Smooth muscle cell (in vitro differentiated cells): Measurements from ENCODE around the gene SLC24A3. TPM values are rescaled to one million over a fixed set of nuclear protein-coding genes. Genes with fewer than 3 reads are reported as not detected.

ENCODE experiments used
- DNase-seq: peaks from one replicate; lab custom pipeline; 2025; ENCODE audit not compliant: unreplicated experiment; lab: John Stamatoyannopoulos, UW
- H2AFZ ChIP-seq: fragments of 200-600 bp; sonication (generic); 2 replicates; pipeline ENCODE4 v1.6.0; 2016; ENCODE audit warnings: antibody characterized with exemption, low read depth, mild to moderate bottlenecking
- H3F3A ChIP-seq: fragments of 200-600 bp; sonication (generic); 2 replicates; pipeline ENCODE4 v1.6.0; 2017; ENCODE audit warnings: antibody characterized with exemption, low read depth
- H3K27ac ChIP-seq: fragments of 200-600 bp; sonication (generic); 2 replicates; pipeline ENCODE4 v1.5.1; 2016; ENCODE audit warnings: low read depth, mild to moderate bottlenecking
- H3K27me3 ChIP-seq: fragments of 200-600 bp; sonication (generic); 2 replicates; pipeline ENCODE4 v1.6.1; 2016; ENCODE audit warnings: low read depth, mild to moderate bottlenecking
- H3K36me3 ChIP-seq: fragments of 200-600 bp; sonication (generic); 2 replicates; pipeline ENCODE4 v1.5.1; 2016; ENCODE audit warnings: low read depth
- H3K4me1 ChIP-seq: fragments of 200-600 bp; sonication (generic); 2 replicates; pipeline ENCODE4 v1.5.1; 2016; ENCODE audit warnings: low read depth
- H3K4me2 ChIP-seq: fragments of 200-600 bp; sonication (generic); 2 replicates; pipeline ENCODE4 v1.6.0; 2016; ENCODE audit warnings: mild to moderate bottlenecking
- H3K4me3 ChIP-seq: fragments of 200-600 bp; sonication (generic); 2 replicates; pipeline ENCODE4 v1.5.1; 2016; ENCODE audit warnings: mild to moderate bottlenecking
- H3K79me2 ChIP-seq: fragments of 200-600 bp; sonication (generic); 2 replicates; pipeline ENCODE4 v1.6.0; 2016; ENCODE audit warnings: low read depth, mild to moderate bottlenecking
- H3K9ac ChIP-seq: fragments of 200-600 bp; sonication (generic); 2 replicates; pipeline ENCODE4 v1.6.0; 2016; ENCODE audit warnings: low read depth
- H3K9me3 ChIP-seq: fragments of 200-600 bp; sonication (generic); replicated peaks from 2 replicates; pipeline ENCODE4 v1.5.1; 2016; ENCODE audit warnings: low read depth
- H4K20me1 ChIP-seq: fragments of 200-600 bp; sonication (generic); 2 replicates; pipeline ENCODE4 v1.6.0; 2016; ENCODE audit warnings: low read depth
- WGBS: methylation state at CpG from one replicate; pipeline ENCODE4 v1.1.7; 2016; ENCODE audit warnings: low lambda C conversion rate; 5-methylcytosine and 5-hydroxymethylcytosine counted together
- polyA plus RNA-seq: library from polyadenylated mRNA; unstranded; fragments of >200 nt; fragmentation: Nextera tagmentation; extraction: Ambion mirVana; gene quantifications from 2 replicates; pipeline ENCODE4 v1.2.1, GENCODE V29; 2016
- total RNA-seq: library from RNA; depleted of rRNA; stranded (reverse); fragments of >200 nt; gene quantifications from 2 replicates; pipeline ENCODE4 v1.2.3, GENCODE V29; 2014
- TF ChIP-seq, protein P1 (sequence below): fragments of 200-600 bp; sonication (generic); IDR thresholded peaks from 2 replicates; pipeline ENCODE4 v1.5.1; 2017; ENCODE audit warnings: borderline replicate concordance, mild to moderate bottlenecking, antibody characterized with exemption; ENCODE audit not compliant: insufficient read depth, poor library complexity, severe bottlenecking

The SLC24A3 gene
- total and polyA plus RNA-seq, 2 experiments from 2014 or later = 2.5 to 3.2 TPM

DNA sequence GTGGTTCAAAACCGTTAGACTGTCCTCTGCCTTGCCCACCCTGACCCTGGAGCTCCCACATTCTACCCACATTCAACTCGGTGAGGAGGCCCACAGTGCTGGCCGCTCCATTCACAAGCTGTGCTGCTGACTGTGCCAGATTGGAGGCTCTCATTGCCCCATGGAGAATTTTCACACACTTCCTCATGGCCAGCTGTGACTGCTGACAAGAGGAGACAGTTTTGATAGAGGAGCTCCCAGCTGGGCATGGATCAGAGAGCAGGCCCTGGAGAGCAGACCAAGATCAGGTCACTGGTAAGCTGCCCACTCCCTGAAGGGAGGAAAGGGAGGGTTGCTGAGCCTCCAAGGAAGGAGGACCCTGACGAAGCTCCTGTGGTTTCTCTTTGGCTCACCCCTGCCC lies 299.5 kb downstream of the SLC24A3 start:
- no peak overlapping the region for H3K9ac ChIP-seq
- no peaks in the 10 kb centered on the region for H4K20me1 ChIP-seq
- DNase-seq = no peak
- no peaks in the 10 kb centered on the region for H3K9me3 ChIP-seq
- H3F3A ChIP-seq = no peaks in the 10 kb centered on the region
- no peak overlapping the region for H3K27ac ChIP-seq
- no peaks in the 10 kb centered on the region for H3K79me2 ChIP-seq
- no peaks in the 10 kb centered on the region for H3K4me1 ChIP-seq
- WGBS = 96% methylated on average over 4 of the region's 4 CpGs
- TF ChIP-seq, protein P1, sequence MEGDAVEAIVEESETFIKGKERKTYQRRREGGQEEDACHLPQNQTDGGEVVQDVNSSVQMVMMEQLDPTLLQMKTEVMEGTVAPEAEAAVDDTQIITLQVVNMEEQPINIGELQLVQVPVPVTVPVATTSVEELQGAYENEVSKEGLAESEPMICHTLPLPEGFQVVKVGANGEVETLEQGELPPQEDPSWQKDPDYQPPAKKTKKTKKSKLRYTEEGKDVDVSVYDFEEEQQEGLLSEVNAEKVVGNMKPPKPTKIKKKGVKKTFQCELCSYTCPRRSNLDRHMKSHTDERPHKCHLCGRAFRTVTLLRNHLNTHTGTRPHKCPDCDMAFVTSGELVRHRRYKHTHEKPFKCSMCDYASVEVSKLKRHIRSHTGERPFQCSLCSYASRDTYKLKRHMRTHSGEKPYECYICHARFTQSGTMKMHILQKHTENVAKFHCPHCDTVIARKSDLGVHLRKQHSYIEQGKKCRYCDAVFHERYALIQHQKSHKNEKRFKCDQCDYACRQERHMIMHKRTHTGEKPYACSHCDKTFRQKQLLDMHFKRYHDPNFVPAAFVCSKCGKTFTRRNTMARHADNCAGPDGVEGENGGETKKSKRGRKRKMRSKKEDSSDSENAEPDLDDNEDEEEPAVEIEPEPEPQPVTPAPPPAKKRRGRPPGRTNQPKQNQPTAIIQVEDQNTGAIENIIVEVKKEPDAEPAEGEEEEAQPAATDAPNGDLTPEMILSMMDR = no peak
- H3K4me2 ChIP-seq = no peak overlapping the region
- H3K27me3 ChIP-seq = no peaks in the 10 kb centered on the region
- H3K36me3 ChIP-seq = no peaks in the 10 kb centered on the region
- H2AFZ ChIP-seq = no peak overlapping the region
- H3K4me3 ChIP-seq = no peak overlapping the region

DNA sequence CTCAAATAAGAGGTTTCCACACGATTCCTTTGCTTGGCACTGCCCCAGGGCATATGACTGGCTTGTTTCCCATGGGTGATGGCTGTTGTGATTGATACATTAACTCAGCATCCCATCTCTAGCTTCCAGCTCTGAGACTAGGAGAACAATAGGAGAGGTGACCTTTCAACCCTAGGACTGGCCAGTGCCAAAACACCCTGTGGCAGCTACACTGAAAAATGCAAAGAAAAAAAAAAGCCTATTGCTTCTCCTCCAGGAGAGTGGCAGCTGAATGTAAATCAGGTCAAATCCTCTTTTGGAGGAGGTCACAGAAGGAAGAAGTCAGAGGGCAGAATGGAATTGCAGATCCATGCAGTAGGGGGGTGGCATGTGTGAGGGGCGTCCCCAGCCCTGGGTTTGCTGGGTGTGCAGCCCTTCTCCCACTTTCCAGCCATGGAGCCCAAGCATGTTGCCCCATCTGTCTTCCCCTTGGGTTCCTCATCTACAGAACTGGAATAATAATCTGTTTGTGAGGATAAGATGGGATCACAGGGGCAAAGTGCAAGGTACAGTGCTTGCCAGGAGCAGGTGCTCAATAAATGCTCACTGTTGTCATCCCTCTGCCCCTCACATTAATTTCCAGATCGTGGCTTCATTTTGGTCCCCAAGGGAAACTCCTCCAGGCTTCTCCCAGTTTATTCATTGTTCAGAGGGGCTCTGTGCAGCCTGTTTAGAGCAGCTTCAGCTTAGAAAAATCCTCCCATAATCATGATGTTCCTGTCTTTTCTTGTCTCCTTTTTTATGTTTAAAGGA lies 300.6 kb downstream of the SLC24A3 start:
- no peak overlapping the region for H2AFZ ChIP-seq
- no peak overlapping the region for H3K27ac ChIP-seq
- DNase-seq = no peak
- H3K9me3 ChIP-seq = no peaks in the 10 kb centered on the region
- no peaks in the 10 kb centered on the region for H3K36me3 ChIP-seq
- peaks cover 1% of the 10 kb centered on the region for H3K27me3 ChIP-seq
- no peak overlapping the region for H3K9ac ChIP-seq
- H4K20me1 ChIP-seq = no peaks in the 10 kb centered on the region
- WGBS = 75% methylated on average over 3 of the region's 3 CpGs
- no peaks in the 10 kb centered on the region for H3K79me2 ChIP-seq
- no peak overlapping the region for H3K4me2 ChIP-seq
- no peaks in the 10 kb centered on the region for H3K4me1 ChIP-seq
- TF ChIP-seq, protein P1 = no peak
- no peak overlapping the region for H3K4me3 ChIP-seq
- H3F3A ChIP-seq = no peaks in the 10 kb centered on the region

DNA sequence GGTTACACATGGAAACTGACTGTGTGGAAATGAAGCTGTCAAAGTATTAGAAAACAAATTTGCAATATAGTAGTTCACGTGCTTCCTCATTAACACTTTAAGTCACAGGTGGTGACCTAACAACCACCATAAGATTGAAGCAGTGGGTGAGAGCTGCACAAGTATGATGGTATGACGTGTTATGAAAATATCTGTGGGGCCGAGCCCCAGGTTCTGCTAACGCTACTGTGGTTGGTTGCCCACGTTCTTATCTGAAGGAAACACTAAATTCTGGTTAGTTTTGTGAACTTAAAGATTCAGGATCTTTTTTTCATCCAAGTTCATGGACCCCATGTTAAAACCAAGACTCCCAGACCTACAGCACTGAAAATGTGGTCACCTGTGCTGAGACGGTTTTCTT lies 302.6 kb downstream of the SLC24A3 start:
- Histone ChIP-seq H3K9ac (no peak overlapping the region), H4K20me1 (no peaks in the 10 kb centered on the region), H3K4me1 (no peaks in the 10 kb centered on the region), H3K9me3 (no peaks in the 10 kb centered on the region), H3K27ac (no peak overlapping the region), H3K27me3 (peaks cover 11% of the 10 kb centered on the region), H3K4me3 (no peak overlapping the region), H3K4me2 (no peak overlapping the region), H2AFZ (no peak overlapping the region), H3K79me2 (no peaks in the 10 kb centered on the region), H3F3A (no peaks in the 10 kb centered on the region), H3K36me3 (no peaks in the 10 kb centered on the region)
- WGBS = 91% methylated on average over 6 of the region's 6 CpGs
- TF ChIP-seq, protein P1 = no peak
- DNase-seq = no peak

DNA sequence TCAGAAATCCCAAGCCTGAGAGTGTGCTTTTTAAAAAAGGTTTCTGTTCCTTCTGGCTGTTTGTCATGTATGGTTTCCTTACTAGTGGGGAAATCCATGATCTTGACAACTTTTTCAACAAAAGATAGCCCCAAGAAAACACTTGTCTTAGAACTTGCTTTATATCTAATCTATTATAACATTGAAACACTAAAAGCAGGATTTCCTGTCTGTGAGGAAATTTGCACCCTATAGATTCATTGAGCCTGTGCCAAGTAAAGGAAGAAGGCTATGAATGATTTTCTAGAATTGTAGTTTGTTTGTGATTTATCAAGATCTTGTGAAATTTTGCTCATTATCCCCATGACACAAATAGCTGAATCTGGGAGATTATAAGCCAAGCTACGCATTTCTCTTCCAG lies 307.0 kb downstream of the SLC24A3 start:
- H3K27ac ChIP-seq = no peak overlapping the region
- H3K9me3 ChIP-seq = no peaks in the 10 kb centered on the region
- TF ChIP-seq, protein P1 = no peak
- H3K4me1 ChIP-seq = no peaks in the 10 kb centered on the region
- H3K4me2 ChIP-seq = no peak overlapping the region
- H3K36me3 ChIP-seq = no peaks in the 10 kb centered on the region
- no peak overlapping the region for H3K9ac ChIP-seq
- H3F3A ChIP-seq = no peaks in the 10 kb centered on the region
- H4K20me1 ChIP-seq = no peaks in the 10 kb centered on the region
- no peaks in the 10 kb centered on the region for H3K79me2 ChIP-seq
- no peak overlapping the region for H3K4me3 ChIP-seq
- H3K27me3 ChIP-seq = peaks cover 11% of the 10 kb centered on the region
- WGBS = 72% methylated on average over 1 of the region's 1 CpG
- DNase-seq = no peak
- H2AFZ ChIP-seq = no peak overlapping the region
